T-helper 22 cell (primary cell): Measurements from ENCODE around the gene CHST10.
"Not testable (repeated sequence)": the region's sequence is repeated elsewhere in the genome, so short reads cannot be mapped to it uniquely, and the experiment has no call there.

Experiments
- DNase-seq: peaks from one replicate; pipeline ENCODE4 v3.0.0-alpha.2; 2020; ENCODE audit warnings: low read depth

The CHST10 gene, protein sequence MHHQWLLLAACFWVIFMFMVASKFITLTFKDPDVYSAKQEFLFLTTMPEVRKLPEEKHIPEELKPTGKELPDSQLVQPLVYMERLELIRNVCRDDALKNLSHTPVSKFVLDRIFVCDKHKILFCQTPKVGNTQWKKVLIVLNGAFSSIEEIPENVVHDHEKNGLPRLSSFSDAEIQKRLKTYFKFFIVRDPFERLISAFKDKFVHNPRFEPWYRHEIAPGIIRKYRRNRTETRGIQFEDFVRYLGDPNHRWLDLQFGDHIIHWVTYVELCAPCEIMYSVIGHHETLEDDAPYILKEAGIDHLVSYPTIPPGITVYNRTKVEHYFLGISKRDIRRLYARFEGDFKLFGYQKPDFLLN

DNA sequence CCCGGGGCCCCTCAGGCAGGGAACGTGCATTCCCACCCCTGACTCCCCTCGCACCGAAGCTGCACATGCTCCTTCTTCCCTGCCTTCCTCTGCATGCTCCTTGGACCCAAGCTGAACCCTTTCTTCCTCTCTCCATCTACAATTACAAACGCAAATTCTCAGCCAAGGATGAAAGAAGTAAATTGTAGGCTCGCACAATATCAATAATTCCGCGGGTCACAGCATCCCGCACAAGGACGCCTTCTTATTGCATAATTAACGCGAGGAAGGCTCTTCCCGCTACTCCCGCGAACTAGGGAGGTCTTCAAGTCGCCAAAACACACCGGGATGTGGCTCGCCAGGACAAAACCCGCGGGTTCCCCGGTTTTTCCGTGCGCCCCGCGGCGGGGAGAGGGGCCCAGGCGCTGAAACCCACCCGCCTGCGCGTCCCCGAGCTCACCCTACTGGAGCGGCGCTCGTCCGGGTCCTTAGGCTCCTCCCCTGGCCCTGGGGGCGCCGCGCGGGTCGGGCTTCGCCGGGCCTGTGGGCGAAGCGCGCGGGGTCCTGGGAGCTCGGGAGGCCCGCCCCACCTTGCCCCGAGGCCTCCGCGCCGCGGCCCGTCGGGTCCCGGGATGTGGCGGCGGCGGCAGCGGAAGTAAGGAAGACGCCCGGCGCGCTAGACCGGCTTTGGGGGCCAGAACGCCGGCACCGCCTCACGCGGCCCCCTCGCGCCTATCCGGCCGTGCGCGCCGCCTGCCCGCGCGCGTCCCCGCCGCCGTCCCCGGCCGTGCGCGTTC lies at the start of gene CHST10:
CHST10 (minus strand) TSS at position 734 of the 776 bp plus-strand sequence. CDS start 10,993 bp downstream, outside the sequence.
- DNase-seq, result no peak

DNA sequence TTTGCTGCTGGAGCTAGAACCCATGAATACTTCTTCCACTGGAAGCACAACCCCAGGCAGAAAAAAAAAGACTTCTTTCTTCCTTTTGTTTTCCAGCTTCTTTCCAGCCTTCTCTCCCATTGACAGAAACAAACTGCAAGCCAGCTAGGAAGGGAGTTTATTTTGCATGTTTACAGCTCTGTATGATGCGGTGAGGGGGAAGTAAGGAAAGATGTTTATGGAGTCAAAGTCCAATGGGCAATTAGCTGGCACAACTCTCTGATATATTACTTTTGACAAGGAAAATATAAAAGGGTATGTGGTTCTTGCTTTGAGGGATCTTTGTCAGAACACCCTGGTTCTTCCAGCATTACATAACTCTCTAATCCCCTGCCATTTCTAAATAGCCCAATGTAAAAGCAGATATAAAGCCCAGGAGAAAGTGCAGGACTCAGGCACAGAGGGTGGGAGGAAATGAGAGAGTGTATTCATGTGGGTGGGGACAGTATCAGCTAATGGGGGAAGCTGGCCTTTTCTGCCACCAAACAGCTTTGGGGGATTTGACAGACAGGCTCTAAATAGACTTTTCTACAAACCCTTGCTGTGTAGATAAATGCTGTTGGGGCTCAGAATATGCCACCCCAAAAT lies 43.5 kb upstream of the CHST10 start:
- no peak for DNase-seq

DNA sequence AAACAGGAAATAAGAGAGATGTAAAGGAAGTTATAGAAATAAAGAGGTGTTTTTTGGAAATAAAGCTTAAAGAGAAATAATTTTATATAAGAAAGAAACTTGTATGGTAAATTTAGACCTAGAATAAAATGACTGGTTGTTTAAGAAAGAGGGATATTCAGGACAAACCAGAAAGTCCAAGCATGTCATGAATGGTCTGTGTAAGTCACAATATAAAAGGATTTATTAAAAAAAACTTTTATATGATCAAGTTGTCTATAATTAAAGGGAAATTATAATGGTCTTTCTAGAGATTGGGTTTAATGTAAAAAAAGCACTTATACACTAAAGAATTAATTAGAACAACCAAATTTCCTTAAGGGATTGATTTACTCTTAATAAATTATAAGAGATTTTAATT lies 38.9 kb upstream of the CHST10 start:
- not testable (repeated sequence) for DNase-seq

DNA sequence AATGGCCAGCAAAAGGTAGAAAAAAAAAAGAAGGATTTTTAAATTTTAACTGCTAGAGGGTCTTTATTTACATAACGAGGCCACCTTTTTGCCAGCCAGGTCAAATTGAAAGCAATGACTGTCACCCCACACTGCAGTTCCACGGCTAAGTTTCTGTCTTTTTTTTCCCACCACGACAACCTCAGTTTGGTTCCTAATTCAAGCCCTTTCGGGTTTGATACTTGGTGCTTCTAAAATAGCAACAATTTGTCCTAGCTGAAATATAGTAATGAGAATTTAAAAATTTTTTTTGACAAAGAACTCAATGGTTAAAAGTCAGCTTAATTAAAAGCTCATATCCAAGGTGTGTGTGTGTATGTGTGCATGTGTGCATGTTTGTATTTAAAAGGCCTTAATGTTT lies 36.4 kb upstream of the CHST10 start:
- no peak for DNase-seq

DNA sequence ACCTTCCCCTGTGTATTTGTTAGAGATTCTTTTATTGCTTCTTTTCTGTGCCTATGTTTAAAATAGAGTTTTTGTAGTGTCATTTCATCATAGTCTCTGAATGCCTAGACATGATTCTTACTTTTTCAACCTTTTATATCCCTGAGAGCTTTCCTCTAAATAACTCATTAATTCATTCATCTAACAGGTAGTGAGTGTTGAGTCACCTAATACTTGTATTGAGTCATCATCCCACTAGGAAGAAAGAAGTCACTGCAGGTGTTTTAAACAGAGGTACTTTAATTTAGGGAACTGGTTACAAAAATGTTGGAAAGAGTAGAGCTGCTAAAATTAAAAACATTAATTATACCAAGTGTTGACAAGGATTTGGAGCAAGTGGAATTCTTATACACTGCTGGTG lies 34.3 kb upstream of the CHST10 start:
- no peak for DNase-seq

DNA sequence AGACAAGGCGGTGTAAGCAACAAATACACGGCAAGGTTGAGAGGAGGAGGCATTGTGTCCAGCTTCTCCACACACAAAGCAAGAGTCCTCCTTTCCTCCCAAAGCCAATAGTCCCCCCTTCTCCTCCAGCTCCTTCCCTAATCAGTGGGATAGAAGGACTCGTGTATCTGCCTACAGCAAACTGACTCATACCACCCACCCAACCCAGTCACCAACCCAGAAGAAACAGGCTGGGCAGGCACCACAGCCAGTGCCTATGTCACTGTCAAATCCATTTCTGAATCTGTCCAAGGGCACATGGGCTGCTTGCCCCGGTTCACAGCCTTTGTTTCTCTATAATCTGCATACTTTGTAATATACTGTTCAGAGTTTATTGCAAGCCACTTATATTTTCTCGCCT lies 33.6 kb upstream of the CHST10 start:
- no peak for DNase-seq

DNA sequence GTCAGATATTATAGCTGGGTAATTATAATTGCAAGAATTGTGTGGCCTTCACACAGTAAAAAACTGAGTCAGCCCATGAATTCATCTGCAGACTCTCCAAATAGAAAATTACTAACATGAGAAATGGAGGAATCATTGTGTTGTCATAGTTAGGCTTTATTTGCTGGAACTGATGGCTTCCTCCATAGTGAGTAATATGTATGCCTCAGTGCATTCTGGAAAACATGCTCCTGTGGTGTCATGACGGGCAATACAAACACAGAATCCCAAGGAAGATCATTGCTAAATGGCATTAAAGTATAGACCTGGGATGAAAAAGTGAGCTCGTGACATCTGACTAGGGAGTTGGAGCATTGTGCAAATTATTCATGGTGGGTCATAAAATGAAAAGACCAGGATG lies 29.2 kb upstream of the CHST10 start:
- DNase-seq, result no peak

DNA sequence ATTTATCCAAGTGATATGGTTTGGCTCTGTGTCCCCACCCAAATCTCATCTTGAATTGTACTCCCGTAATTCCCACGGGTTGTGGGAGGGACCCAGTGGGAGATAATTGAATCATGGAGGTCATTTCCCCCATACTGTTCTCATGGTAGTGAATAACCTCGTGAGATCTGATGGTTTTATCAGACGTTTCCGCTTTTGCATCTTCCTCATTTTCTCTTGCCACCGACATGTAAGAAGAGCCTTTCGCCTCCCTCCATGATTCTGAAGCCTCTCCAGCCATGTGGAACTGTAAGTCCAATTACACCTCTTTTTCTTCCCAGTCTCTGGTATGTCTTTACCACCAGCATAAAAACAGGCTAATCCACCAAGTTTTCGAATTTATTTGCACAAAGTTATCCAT lies 20.3 kb upstream of the CHST10 start:
- DNase-seq, result no peak

DNA sequence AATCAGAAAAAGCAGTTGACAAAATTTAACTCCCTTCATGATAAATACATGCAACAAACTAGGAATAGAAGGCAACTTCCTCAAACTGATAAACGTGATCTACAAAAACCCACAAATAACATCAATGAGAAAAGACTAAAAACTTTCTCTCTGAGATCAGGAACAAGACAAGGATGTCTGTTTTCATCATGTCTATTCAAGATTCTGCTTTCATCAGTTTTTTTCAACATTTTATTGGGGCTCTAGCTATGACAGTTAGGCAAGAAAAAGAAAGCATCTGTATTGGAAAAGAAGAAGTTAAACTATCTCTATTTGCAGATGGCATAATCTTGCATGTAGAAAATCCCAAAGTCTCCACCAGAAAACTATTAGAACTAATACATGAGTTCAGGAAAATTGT lies 12.3 kb upstream of the CHST10 start:
- DNase-seq, result no peak

DNA sequence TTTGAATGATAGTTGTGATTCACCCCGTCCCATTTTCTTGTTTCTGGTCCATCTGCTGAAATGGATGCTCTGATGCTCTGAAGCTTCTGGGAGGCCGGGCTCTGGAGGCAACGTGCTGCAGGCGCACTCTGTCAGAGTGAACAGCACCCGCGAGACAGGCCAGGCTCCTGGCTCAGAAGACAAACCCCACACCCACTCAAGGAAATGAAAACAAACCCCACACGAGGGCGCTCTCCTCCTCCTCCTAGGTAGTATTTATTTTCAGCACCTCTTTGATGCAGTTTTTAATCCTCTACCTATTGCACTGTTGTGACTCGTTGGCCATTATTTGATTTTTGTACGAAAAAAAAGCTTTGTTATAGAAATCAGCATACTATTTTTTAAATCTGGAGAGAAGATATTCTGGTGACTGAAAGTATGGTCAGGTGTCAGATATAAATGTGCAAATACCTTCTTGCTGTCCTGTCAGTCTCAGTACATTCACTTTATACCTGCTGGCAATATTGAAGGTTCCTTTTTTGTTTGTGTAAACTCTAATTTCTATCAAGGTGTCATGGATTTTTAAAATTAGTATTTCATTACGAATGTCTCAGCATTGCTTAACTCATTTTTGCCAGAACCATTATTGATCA lies 10.3 kb upstream of the CHST10 start:
- DNase-seq, result no peak

DNA sequence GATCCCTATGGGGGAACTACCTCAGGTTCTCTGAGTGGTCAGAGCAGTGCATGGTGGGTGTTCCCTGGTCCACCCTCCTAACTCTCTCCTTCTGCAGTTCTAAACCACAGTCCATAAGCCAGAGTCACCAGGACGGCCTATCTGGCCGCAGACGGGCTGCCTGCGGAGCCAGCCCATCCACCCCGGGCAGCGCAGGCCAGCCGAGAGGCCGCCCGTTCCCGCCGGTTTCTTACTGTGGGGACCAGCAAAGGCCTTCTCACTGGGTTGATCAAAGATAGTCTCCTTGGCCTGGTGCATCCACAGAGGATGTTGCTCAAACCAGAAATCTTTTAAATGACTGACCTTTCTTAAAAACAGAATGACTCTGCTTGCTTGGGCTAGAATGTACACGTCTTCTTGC lies 9.6 kb upstream of the CHST10 start:
- DNase-seq, result no peak

DNA sequence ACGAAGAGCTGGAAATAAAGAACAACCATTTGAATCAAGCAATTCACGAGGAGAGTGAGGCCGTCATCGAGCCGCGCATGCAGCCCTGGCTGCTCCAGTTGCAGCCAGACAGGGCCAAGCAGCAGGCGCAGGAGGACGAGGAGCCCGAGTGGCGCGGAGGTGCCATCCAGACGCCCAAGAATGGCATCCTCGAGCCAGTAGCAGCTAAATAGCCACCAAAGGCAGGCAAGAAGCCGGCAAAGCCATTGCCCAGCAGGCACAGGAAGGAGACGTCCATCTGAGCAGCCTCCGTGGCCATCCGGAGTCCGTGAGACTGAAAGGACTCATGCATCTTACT lies 8.9 kb upstream of the CHST10 start:
- no peak for DNase-seq

DNA sequence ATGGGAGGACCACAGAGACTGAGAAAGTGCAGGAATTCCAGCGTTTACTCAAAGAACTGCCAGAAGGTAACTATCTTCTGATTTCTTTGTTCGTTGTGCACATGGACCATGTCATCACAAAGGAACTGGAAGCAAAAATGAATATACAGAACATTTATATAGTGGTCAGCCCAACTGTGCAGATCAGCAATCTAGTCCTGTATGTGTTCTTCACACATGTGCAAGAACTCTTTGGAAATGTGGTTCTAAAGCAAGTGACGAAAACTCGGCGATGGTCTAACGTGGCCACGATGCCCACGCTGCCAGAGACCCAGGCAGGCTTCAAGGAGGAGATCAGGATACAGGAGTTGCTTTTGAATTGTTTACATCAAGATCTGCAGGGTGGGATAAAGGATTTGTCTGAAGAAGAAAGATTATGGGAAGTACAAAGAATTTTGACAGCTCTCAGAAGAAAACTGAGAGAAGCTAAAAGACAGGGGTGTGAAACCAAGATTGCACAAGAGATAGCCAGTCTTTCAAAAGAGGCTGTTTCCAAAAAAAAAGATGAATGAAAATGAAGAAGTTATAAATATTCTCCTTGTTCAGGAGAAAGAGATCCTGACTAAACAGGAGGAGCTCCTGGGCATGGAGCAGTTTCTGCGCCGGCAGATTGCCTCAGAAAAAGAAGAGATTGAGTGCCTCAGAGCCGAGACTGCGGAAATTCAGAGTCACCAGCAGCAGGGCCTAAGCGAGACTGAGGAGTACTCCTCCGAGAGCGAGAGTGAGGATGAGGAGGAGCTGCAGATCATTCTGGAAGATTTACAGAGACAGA lies 8.3 kb upstream of the CHST10 start:
- DNase-seq, result no peak

DNA sequence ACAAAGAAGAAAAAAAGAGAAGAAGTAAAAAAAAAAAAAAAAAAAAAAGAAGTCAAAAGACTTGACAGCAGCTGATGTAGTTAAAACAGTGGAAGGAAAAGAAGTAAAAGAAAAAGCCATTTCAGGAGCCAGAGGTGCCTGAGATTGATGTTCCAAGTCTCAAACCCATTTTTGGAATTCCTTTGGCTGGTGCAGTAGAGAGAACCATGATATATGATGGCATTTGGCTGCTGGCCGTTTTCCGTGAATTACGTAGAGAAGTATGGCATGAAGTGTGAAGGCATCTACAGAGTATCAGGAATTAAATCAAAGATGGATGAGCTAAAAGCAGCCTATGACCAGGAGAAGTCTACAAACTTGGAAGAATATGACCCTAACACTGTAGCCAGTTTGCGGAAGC lies 7.6 kb upstream of the CHST10 start:
- no peak for DNase-seq

DNA sequence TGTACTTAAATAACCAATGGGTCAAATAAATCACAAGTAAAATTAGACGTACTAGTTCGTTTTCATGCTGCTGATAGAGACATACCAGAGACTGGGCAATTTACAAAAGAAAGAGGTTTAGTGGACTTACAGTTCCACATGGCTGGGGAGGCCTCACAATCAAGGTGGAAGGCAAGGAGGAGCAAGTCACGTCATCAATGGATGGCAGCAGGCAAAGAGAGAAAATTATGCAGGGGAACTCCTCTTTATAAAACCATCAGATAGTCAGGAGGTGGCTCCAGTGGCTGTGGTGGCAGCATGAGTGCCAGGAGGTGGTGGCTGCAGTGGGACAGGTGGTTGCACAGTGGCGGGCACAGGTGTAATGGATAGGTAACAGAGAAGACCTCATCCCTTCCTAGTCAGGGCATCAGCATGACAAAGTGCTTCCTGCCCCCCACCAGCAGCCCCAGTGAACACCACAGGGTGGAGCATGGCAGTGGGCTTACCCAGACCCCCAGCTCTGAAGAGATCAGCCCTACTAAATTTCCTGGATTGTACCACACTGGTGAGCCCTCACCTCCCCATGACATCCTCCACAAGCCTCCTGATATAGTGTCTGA lies 6.9 kb upstream of the CHST10 start:
- no peak for DNase-seq

DNA sequence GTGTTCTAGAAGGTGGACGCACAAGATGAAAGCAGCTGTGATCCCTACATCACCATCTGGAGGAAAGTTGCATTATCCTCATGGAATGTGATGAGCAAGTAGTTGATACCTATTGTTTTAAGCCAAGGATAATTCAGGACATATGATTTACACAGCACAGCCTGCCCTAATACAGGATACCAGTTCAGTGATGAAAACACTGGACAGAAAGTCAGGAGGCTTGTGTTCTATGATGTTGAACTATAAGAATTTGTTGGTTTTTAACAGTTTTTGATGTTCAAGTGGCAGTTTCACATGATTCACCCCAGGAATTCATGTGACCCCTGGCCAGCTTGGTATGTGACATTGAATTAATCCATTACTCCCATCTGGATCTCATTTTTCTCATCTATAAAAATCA lies 6.2 kb upstream of the CHST10 start:
- no peak for DNase-seq

DNA sequence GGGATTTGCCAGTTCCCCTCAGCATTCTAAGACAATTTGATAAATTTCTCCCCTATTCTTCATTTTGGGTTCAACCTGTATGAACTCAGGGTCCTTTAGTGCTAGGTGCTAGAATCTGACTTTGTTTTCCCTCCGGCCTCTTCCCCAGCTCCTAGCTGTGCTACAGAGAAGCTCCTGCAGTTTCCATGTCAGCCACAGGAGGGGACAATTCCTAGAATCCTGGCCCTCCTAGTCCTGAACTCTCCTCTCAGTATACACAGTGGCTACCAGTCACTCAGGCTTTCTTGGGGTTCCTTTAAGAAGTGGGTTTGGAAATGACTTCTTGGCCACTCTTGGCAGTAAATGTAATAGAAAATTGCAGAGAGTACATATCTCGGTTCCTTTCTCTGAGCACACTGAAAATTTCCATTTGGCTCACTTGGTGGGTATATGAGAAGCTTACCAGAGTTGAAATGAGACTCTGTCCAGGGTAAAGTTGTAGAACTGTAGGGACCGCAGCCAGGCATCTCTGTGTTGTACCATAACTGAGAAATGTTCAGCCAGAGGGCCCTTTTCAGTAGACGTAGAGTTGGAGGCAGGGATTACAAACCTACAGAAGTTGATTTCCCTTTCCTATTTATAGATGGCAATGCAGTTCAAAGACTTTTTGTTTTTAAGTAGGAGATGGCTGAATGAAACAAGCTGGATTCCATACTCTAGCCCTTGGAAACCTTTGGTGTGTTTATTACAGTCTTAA lies 5.0 kb upstream of the CHST10 start:
- no peak for DNase-seq

DNA sequence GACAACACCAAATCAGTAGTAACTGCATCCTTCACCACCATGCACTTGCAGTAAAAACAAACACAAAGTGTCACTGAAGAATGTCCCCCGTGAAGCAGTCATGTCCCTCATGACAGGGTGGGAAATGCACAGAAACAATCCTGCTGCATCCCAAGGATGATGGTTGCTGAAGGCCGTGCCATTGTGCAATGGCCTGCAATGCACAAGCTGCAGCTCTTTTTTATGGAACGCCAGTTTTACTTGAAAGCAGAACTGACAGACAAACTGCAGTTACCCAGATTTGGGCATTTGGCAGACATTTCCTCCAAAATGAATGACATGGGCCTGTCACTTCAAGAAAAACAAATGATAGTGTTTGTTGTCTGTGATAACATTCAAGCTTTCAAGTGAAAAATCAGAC lies 2.4 kb upstream of the CHST10 start:
- no peak for DNase-seq

DNA sequence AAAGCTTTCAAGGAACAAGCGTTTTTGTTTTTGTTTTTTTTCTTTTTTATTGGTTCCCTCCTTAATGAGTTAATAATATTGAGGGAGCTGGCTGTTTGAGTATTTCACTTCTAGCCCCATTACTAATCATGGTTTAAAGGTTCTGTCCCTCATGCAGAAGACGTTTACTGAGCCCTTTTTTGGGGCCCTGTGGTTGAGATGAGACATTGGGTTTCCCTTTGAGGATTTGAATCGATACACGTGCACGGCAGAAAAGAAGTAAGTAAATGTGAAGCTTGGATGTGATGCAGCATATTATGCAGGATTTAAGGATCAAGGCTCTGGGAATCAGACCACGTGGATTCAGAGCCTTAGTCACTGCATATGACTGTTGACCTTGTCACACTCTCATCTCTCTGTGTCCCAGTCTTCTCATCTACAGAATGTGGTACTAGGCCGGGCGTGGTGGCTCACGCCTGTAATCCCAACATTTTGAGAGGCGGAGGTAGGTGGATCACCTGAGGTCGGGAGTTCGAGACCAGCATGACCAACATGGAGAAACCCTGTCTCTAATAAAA lies 1.0 kb upstream of the CHST10 start:
- DNase-seq, result no peak

DNA sequence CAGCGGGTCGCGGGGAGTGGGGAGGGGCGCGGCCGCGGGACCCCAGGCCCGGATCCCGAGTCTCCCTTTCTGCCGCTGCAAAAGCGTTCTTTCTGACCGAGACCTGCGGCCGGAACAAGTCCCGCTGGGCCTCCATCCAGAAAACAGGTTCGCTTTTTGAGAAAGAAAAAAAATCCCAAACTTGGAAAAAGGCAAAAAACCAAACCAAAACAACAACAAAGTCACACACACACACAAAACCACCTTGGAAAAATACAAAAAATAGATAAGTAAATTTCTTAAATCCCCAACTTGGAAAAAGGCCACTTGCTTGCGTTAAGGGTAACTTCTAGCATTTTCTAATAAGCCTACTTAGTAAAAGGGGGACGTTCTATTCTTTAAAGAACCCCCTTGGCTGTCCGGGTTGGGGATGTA lies 250 bp upstream of the CHST10 start:
- DNase-seq, result no peak
